GM12801 (cell line): Measurements from ENCODE around the gene MEIKIN.

Source experiments
- TF ChIP-seq, protein P1 (sequence below): IDR thresholded peaks from one replicate; pipeline ENCODE4 v1.5.1; 2011; ENCODE audit warnings: control low read depth; ENCODE audit not compliant: insufficient read length; ENCODE audit errors: extremely low read depth

MEIKIN gene

GRCh38 chr5:131979816-131980215 is 34.4 kb upstream of the MEIKIN start:
- TF ChIP-seq, protein P1, sequence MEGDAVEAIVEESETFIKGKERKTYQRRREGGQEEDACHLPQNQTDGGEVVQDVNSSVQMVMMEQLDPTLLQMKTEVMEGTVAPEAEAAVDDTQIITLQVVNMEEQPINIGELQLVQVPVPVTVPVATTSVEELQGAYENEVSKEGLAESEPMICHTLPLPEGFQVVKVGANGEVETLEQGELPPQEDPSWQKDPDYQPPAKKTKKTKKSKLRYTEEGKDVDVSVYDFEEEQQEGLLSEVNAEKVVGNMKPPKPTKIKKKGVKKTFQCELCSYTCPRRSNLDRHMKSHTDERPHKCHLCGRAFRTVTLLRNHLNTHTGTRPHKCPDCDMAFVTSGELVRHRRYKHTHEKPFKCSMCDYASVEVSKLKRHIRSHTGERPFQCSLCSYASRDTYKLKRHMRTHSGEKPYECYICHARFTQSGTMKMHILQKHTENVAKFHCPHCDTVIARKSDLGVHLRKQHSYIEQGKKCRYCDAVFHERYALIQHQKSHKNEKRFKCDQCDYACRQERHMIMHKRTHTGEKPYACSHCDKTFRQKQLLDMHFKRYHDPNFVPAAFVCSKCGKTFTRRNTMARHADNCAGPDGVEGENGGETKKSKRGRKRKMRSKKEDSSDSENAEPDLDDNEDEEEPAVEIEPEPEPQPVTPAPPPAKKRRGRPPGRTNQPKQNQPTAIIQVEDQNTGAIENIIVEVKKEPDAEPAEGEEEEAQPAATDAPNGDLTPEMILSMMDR, result no peak

- TF ChIP-seq, protein P1, result no peak
These were observed 31.7 kb upstream of the MEIKIN start for GRCh38 chr5:131977212-131977604.

GRCh38 chr5:131976414-131977211 is 31.1 kb upstream of the MEIKIN start:
- TF ChIP-seq, protein P1, result no peak

DNA sequence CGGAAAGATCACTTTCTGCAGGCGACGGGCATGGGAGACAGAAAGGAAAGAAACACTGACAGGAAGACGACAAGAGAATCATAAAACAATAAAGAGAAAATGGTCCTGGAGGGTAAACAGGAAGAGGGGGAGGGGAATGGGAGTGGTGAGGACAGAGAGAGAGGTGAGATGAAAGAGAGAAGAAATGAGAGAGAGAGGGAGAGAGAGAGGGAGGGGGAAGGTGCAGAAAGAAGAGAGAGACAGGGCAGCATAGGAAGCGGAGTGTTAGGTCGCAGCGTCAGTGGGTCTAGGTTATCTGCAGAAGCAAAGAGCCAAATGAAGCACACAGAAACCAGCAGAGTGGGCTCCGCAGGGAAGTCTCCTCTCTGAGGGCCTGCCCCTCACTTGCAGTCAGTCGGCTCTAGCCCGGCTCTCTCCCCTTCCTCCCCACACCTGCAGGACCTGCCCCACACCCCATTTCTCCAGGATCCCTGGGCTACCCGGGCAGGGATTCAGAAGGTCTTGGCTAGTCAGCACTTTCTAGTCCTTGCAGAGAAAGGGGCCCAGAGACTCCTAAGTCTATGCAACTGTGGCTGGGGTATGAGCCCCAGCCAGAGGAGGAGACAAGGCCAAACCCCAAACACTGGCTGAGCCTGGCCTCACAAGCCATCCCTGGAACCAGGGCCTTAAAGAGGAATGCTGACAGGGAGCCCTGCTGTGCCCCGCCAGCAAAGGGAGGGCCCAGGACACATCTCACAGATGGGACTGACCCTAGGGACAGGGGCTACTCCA is 29.7 kb upstream of the MEIKIN start:
- TF ChIP-seq, protein P1, result no peak

- TF ChIP-seq, protein P1, result no peak
These were observed 29.1 kb upstream of the MEIKIN start for GRCh38 chr5:131974622-131974955.

GRCh38 chr5:131974016-131974415 is 28.6 kb upstream of the MEIKIN start:
- TF ChIP-seq, protein P1, result no peak

GRCh38 chr5:131973089-131973712 is 27.7 kb upstream of the MEIKIN start:
- TF ChIP-seq, protein P1, result no peak
